ENCODE data around the gene ASNSD1.
"Not testable (repeated sequence)": the region's sequence is repeated elsewhere in the genome, so short reads cannot be mapped to it uniquely, and the experiment has no call there.

ASNSD1 gene

DNA sequence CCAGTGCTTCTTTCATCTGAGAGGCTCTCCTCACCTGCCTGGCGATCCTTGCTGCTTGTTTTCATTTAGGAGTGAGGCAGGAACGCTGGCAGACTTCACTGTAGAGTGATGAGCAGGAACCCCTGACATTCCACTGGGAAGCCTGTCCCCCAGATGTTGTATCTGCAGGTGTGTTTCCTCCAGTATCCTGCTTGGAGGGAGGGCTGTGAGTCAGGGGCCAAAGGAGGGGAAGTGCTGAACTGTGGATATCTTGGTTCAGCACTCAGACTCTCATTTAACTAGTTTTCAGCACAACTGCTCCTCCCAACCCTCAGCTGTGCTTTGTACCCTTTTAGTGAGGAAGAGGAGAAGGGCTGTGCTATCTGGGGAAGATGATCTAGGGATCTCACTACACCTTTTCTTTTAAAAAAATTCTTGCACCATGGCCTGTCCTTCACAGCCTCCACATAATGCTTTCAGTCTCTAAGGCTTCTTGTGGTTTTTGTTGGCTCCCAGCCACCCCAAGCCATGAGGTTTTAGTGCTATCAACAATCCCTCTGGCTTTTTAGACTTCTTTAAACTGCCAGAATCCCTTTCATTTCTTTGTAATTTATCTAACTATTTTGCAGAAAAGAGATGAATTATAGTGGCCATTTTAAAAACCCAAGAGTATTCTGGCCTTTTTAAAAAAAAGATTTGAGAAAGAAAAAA is 24.4 kb downstream of the ASNSD1 start:
- DNase-seq (ENCODE audit: low read depth, low spot score): peak; percentile 83

GRCh38 chr2:189687796-189688195 is 26.5 kb downstream of the ASNSD1 start:
- DNase-seq (ENCODE audit: low read depth, low spot score): not testable (repeated sequence)

DNA sequence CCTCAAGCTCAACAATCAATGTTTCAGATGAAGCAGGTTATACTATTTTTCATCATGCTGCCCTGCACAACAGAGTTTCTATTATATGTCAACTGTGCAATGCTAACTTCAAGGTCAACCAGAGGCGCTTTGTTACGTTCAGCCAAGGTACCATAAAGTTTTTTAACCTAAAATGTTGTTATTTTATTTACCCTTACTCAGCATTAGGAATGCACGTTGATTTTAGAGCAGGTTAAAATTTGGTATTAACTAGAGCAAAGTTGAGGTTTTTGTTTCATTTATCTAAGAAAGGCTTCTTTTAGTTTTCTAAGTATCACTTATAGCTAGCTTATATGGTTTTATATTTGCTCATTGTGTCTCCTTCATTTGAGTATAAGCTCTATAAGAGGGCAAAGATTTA is 35.0 kb downstream of the ASNSD1 start:
- DNase-seq (ENCODE audit: low read depth, low spot score): no peak

DNA sequence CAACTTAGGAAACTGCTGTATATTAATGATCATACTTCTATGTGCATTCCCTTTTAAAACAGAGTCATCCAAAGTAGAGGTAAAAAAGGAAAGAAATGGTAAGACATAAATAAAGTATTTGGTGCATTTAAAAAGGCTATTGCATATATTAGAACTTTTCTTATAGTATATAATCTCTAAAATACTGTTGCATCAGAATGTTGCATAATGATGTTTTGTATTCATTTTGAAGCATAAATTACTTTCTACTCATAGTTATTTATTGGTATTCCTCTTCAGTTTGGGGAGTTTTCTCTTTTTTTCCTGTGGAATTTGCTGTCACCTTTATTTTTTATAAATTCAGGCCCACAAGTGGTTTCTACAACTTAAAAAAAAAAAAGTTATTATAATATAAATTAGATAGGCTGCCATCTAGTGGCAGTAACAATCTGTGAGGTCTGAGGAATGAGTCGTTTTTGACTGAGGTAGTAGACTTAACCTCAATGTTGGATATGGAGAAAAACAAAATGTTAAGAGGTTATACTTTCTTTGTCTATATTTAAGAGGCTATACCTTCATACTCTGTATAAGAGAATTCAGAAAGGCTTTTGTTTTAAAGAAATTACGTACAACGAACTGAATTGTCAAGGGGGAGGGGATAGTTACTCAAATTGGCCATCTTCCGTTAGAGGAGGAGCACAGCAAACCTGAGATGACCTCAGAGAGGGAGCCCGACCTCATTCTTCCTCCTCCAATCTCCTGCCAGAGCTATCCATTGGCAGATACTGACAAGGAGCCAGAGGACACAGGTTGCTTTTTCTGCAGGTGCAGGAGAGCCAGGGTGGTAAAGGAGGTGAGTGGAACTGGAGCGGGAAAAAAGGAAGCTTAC is 37.0 kb downstream of the ASNSD1 start:
- peak; percentile 56 for DNase-seq (ENCODE audit: low read depth, low spot score)

- DNase-seq (ENCODE audit: low read depth, low spot score): no peak
Observed at GRCh38 chr2:189700681-189701080, 39.4 kb downstream of the ASNSD1 start.

GRCh38 chr2:189702071-189702470 is 40.8 kb downstream of the ASNSD1 start:
- no peak for DNase-seq (ENCODE audit: low read depth, low spot score)

DNA sequence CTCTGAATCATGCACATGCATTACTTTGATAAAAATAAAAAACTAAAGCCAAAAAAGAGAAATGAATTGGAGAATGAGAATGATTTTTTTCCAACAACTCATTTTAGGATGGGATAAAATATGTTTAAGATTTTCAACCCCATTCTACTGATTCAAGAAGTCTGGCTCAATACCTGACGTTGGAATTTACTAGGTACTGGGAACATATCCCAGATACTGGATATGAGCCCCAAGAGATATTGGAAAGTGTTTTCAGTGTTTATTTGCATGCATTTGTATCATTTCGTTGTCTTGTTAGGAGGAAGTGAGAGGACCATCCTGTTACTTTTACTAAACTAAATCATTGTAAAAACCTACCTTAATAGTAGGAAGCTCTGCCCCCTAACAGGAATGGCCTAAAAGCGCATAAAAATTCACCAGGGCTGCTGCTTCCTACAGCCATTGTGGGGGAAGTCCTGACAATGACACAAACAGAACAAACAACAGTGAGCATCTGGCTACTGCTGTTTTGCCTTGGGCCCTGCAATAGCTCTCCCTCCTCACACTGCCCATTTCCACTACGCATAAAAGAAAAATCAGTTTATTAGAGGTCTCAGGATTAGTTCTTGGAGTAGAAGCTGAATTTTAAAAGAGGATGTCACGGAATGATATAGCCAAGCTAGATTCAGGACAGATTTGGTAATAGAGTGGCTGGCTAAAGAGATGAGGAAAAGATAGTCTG is 48.4 kb downstream of the ASNSD1 start:
- no peak for DNase-seq (ENCODE audit: low read depth, low spot score)

- DNase-seq (ENCODE audit: low read depth, low spot score): not testable (repeated sequence)
Observed at GRCh38 chr2:189717593-189717992, 56.3 kb downstream of the ASNSD1 start.

- DNase-seq (ENCODE audit: low read depth, low spot score): no peak
Observed at GRCh38 chr2:189719571-189719970, 58.3 kb downstream of the ASNSD1 start.
